ENCODE measurements around the gene TGFA. TPM values are rescaled to one million over a fixed set of nuclear protein-coding genes. Genes with fewer than 3 reads are reported as not detected.

TGFA gene
- polyA plus RNA-seq, 1 donor (not counting 4 experiments of a cell fraction or from before 2014, with no cell fraction given), result 51.7 TPM

DNA sequence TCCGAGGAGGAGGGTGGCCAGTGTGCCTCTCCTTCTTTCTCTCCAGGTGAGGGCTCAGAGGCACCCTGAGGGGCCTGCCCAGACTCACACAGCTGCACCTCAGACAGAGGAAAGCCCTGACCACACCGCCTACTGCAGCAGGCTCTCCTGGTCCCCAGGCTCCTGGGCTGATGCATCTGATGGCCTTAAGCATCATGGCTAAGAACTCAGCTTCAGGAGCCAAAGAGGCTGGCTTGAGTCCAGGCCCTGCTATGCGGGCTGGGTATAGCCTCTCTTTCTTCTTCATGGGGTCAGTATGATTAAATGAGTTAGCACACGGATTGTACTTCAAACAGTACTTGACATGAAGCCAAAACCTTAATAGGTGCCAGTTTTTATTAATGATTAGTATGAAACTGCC lies 89.6 kb downstream of the TGFA start:
- peaks cover 40% of the 10 kb centered on the region for H3K79me2 ChIP-seq (ENCODE audit: control insufficient read depth, insufficient read depth, low read length)
- H3K4me3 ChIP-seq (ENCODE audit: control insufficient read depth in 2 of 3, extremely low read depth in 1 of 3, insufficient read depth in 2 of 3, low read depth in 1 of 3, low read length in 3 of 3), result no peak overlapping the region
- H2AFZ ChIP-seq (ENCODE audit: control insufficient read depth, low read length), result no peak overlapping the region
- dilution Hi-C loops (cut with MboI; ENCODE audit: extremely low pct_ligation_motif_present, low sequenced_read_pairs), result loop anchor here (25.0 kb wide), 1 partner anchor 173 kb away; no protein-coding TSS in a partner anchor
- TF ChIP-seq, protein P1, sequence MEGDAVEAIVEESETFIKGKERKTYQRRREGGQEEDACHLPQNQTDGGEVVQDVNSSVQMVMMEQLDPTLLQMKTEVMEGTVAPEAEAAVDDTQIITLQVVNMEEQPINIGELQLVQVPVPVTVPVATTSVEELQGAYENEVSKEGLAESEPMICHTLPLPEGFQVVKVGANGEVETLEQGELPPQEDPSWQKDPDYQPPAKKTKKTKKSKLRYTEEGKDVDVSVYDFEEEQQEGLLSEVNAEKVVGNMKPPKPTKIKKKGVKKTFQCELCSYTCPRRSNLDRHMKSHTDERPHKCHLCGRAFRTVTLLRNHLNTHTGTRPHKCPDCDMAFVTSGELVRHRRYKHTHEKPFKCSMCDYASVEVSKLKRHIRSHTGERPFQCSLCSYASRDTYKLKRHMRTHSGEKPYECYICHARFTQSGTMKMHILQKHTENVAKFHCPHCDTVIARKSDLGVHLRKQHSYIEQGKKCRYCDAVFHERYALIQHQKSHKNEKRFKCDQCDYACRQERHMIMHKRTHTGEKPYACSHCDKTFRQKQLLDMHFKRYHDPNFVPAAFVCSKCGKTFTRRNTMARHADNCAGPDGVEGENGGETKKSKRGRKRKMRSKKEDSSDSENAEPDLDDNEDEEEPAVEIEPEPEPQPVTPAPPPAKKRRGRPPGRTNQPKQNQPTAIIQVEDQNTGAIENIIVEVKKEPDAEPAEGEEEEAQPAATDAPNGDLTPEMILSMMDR (optimal IDR thresholded peaks at IDR 0.05 in 1 of 3, IDR thresholded peaks at IDR 0.05 in 1 of 3, conservative IDR thresholded peaks at IDR 0.05 in 1 of 3; ENCODE audit: extremely low read depth in 1 of 3, insufficient read depth in 2 of 3, low read length in 3 of 3), result no peak
- TF ChIP-seq EZH2 (IDR thresholded peaks at IDR 0.05; ENCODE audit: low read length), result no peak
- H3K4me2 ChIP-seq (ENCODE audit: control insufficient read depth, extremely low read depth, insufficient read depth, low read depth, low read length), result no peak overlapping the region
- no peak overlapping the region for H3K27ac ChIP-seq (ENCODE audit: control insufficient read depth, insufficient read depth, low read length)
- no peaks in the 10 kb centered on the region for H3K27me3 ChIP-seq (ENCODE audit: control insufficient read depth, extremely low read depth, insufficient read depth, low read length)
- H3K9me1 ChIP-seq (ENCODE audit: control insufficient read depth, extremely low read depth, insufficient read depth, low read length), result no peaks in the 10 kb centered on the region
- DNase-seq (ENCODE audit: low read depth, low spot score) (no peak), FAIRE-seq (no peak)
- no peaks in the 10 kb centered on the region for H4K20me1 ChIP-seq (ENCODE audit: control insufficient read depth, extremely low read depth, insufficient read depth, low read length)
- H3K4me1 ChIP-seq (ENCODE audit: control insufficient read depth, extremely low read depth, insufficient read depth, low read length), result no peaks in the 10 kb centered on the region
- H3K36me3 ChIP-seq (ENCODE audit: control insufficient read depth in 2 of 2, extremely low read depth in 1 of 2, insufficient read depth in 2 of 2, low read length in 2 of 2), result peaks cover 39 to 48% of the 10 kb centered on the region in 2 experiments
- no peak overlapping the region for H3K9ac ChIP-seq (ENCODE audit: control insufficient read depth, extremely low read depth, insufficient read depth, low read length)
- H3K9me3 ChIP-seq (ENCODE audit: control insufficient read depth, low read depth, low read length), result no peaks in the 10 kb centered on the region

DNA sequence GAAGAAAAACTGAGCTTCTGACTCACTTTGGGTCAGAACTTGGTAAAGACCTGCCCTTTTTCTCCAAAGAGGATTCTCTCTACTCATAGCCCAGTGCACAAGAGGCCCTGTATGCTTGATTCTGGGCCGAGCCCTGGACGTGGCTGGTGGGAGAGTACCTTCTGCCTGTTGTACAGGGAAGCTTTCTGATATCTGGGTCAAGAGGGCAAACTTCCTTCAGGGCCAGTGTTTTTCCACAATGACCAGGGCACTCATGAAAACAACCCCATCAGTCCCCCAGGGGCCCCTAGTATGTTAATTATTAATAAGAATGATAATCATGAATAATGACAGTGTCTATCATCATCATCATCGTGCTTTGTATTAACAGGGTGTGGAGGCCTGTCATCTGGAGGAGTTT lies 90.0 kb downstream of the TGFA start:
- no peaks in the 10 kb centered on the region for H4K20me1 ChIP-seq (ENCODE audit: control insufficient read depth, extremely low read depth, insufficient read depth, low read length)
- no peak for DNase-seq (ENCODE audit: low read depth, low spot score)
- no peak overlapping the region for H3K4me2 ChIP-seq (ENCODE audit: control insufficient read depth, extremely low read depth, insufficient read depth, low read depth, low read length)
- H3K9me3 ChIP-seq (ENCODE audit: control insufficient read depth, low read depth, low read length), result no peaks in the 10 kb centered on the region
- no peak for FAIRE-seq
- no peaks in the 10 kb centered on the region for H3K4me1 ChIP-seq (ENCODE audit: control insufficient read depth, extremely low read depth, insufficient read depth, low read length)
- TF ChIP-seq EZH2 (IDR thresholded peaks at IDR 0.05; ENCODE audit: low read length), result no peak
- TF ChIP-seq, protein P1 (optimal IDR thresholded peaks at IDR 0.05 in 1 of 3, IDR thresholded peaks at IDR 0.05 in 1 of 3, conservative IDR thresholded peaks at IDR 0.05 in 1 of 3; ENCODE audit: extremely low read depth in 1 of 3, insufficient read depth in 2 of 3, low read length in 3 of 3), result no peak
- peaks cover 41 to 52% of the 10 kb centered on the region in 2 experiments for H3K36me3 ChIP-seq (ENCODE audit: control insufficient read depth in 2 of 2, extremely low read depth in 1 of 2, insufficient read depth in 2 of 2, low read length in 2 of 2)
- H3K4me3 ChIP-seq (ENCODE audit: control insufficient read depth in 2 of 3, extremely low read depth in 1 of 3, insufficient read depth in 2 of 3, low read depth in 1 of 3, low read length in 3 of 3), result no peak overlapping the region
- H3K79me2 ChIP-seq (ENCODE audit: control insufficient read depth, insufficient read depth, low read length), result peaks cover 40% of the 10 kb centered on the region
- no peaks in the 10 kb centered on the region for H3K27me3 ChIP-seq (ENCODE audit: control insufficient read depth, extremely low read depth, insufficient read depth, low read length)
- H2AFZ ChIP-seq (ENCODE audit: control insufficient read depth, low read length), result no peak overlapping the region
- no peak overlapping the region for H3K27ac ChIP-seq (ENCODE audit: control insufficient read depth, insufficient read depth, low read length)
- H3K9ac ChIP-seq (ENCODE audit: control insufficient read depth, extremely low read depth, insufficient read depth, low read length), result no peak overlapping the region
- dilution Hi-C loops (cut with MboI; ENCODE audit: extremely low pct_ligation_motif_present, low sequenced_read_pairs), result loop anchor here (25.0 kb wide), 1 partner anchor 174 kb away; no protein-coding TSS in a partner anchor
- no peaks in the 10 kb centered on the region for H3K9me1 ChIP-seq (ENCODE audit: control insufficient read depth, extremely low read depth, insufficient read depth, low read length)
